Fibroblast of the aortic adventitia (primary cell): Measurements from ENCODE around the gene EML4. TPM values are rescaled to one million over a fixed set of nuclear protein-coding genes. Genes with fewer than 3 reads are reported as not detected.

Source experiments
- DNase-seq: peaks from one replicate; pipeline ENCODE4 v3.0.0-alpha.2; 2010; ENCODE audit warnings: low read depth
- H3K4me3 ChIP-seq: 2 replicates; pipeline ENCODE4 v1.5.1; 2011; ENCODE audit warnings: low read depth, mild to moderate bottlenecking, control low read depth, low read length, moderate library complexity
- CTCF ChIP-seq: IDR thresholded peaks from 2 replicates; pipeline ENCODE4 v1.5.1; 2011; ENCODE audit warnings: mild to moderate bottlenecking, low read length, control low read depth, inconsistent platforms; ENCODE audit not compliant: insufficient read depth
- total RNA-seq: library from RNA; depleted of rRNA; stranded (reverse); fragments of >200 nt; gene quantifications from 2 replicates; pipeline ENCODE4 v1.2.3, GENCODE V29; 2012; ENCODE audit warnings: low replicate concordance

The EML4 gene
- total RNA-seq, 1 donor, result 50.9 TPM

DNA sequence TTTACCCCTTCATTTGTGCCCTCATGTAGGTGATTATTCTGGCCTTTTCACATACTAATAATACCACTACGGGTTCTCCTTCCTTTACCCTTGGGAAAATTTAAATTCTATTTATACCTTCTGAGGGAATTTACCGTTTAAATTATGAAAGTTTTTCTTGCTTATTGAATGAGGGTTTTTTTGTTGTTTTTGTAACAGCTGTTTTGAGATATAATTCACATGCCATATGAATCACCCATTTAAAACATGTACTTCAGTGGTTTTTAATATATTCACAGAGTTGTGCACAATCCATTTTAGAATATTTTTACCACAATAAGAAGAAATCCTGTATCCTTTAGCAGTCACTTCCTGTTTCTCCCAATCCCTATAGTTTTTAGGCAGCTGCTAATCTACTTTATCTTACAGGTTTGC lies 54.7 kb downstream of the EML4 start:
- H3K4me3 ChIP-seq, result no peak overlapping the region
- peak; percentile 48 for DNase-seq
- no peak for TF ChIP-seq CTCF

DNA sequence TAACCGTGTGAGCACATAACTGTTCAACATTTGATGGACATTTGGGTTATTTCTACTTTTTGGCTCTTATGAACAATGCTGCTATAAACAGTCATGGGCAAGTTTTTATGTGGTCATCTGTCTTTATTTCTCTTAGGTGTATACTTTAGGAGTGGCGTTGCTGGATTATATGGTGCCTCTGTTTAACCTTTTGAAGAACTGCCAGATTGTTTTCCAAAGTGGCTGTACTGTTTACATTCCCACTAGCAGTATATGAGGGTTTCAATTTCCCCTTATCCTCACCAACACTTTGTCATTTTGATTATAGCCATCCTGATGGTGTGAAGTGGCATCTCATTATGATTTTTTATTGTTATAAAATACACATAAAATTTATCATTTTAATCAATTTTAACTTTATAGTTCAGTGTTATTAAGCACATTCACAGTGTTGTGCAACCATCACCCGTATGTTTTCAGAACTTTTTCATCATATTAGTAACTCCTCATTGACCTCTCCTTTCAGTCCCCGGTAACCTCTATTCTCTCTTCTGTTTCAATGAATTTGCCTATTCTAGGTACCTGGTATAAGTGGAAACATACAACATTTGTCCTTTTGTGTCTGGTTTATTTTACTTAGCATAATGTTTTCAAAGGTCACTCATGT lies 55.4 kb downstream of the EML4 start:
- TF ChIP-seq CTCF, result no peak
- H3K4me3 ChIP-seq, result no peak overlapping the region
- DNase-seq, result peak; percentile 9

GRCh38 chr2:42225573-42225972 lies 56.4 kb downstream of the EML4 start:
- TF ChIP-seq CTCF, result no peak
- no peak overlapping the region for H3K4me3 ChIP-seq
- no peak for DNase-seq

DNA sequence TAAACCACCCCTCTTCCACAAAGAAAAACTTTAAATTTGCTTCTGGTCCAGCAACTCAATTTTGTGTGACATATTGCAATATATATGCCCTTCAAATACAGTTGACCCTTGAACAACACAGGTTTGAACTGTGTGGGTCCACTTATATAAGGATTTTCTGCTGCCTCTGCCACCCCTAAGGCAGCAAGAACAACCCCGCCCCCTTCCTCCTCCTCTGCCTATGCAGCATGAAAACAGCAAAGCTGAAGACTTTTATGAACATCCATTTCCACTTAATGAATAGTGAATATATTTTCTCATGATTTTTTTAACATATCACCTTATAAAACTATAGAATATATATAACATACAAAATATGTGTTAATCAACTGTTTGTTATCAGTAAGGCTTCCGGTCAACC lies 58.3 kb downstream of the EML4 start:
- no peak for DNase-seq
- no peak overlapping the region for H3K4me3 ChIP-seq
- no peak for TF ChIP-seq CTCF

- H3K4me3 ChIP-seq, result no peak overlapping the region
- no peak for TF ChIP-seq CTCF
- no peak for DNase-seq
Observed at GRCh38 chr2:42228101-42228500, 58.9 kb downstream of the EML4 start.

DNA sequence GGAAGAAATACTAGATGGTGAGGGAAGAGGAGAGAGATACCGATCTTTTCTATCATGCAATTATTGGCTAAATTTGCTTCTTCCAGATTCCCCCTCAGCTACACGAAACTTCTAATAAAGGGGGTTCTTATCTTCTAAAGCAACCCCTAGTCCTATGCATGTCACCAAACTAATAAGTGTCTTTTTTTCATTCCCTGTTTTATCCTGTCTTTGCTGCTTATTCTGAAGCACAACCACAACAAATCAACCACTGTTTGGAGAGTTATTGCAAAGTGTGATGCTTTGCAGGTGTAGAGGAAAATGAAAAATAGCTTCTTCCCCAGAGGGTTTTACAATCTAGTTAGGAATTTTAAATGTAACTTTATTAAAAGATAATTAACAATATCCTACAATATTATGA lies 60.8 kb downstream of the EML4 start:
- no peak for DNase-seq
- no peak overlapping the region for H3K4me3 ChIP-seq
- TF ChIP-seq CTCF, result no peak

GRCh38 chr2:42230891-42231290 lies 61.7 kb downstream of the EML4 start:
- H3K4me3 ChIP-seq, result no peak overlapping the region
- no peak for TF ChIP-seq CTCF
- DNase-seq, result peak; percentile 12
